ENCODE data around the gene FOXK1.
A peak's percentile ranks its signal among the peaks of the same experiment; 100 is the strongest.

FOXK1 gene

DNA sequence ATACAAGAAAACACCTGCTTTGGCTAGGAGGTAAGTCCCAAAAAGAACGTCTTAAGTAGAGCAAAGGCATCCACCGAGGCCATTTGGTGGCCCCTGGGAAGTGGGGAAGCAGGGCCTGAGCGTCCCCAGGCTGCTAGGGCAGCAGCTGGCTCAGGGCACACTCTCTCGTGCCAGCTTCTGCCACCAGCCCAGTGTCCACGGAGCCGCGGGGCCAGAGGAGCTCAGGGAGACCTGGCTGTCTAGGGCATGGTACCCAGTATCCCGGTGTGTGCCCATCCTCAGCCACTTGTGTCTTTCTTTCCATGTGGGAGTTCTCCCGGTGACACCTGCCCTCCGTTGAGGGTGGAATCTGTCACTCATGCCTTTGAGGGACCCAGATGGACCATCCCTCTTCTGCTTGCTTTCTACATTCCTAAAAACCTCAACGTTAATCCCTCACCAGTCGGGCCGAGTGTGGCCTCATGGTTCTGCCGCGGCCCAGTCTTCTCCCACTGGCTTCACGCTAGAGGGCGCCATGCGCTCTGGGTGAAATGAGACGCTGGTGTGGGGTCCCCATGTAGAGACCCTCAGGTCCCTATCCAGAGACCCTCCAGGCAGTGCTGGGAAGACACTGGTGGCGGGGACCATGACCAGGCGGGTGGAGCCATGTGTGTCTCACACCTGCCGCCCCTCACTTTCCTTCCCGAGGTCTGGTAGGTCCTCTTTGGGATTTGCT lies 83.8 kb downstream of the FOXK1 start:
- DNase-seq (ENCODE audit: low read depth): no peak

DNA sequence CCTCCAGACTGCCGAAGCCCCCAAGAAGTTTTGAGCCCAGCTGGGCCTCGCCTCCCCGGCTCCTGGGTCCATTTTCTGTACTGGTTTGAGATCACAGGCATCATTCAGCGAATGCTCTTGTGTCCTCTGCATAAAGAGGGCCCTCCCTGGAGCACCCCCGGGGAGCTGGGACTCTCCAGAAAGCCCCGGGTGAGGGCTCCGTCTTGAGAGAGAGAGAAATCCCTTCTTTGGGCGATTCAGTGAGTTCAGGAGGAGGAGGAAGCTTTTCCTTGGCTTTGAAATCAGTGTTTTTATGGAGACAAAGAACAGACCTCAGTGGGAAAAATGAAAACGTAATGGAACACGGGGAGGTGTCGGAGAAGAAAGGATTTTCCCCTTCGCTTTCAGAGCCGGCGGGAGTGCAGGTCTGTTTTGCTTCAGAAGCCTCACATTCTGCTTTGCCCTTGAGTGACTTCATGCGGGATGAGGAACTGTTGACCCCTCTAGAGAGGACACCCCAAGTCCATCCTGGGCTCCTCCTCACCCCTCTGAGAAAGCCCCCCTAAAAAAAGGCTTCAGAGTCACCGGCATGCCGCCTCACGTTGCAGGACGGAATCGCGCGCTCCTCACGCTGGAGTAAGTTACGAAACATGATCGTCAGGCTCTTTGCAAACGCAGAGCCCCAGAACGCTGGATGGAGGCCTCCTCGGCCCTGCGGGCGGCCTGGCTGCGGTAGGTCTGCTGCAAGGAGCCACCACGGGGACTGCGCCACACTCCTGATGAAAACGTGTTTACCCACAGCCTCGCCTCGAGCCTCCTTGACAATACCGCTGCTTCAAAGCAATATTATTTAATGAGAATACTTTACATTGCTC lies 84.8 kb downstream of the FOXK1 start:
- DNase-seq (ENCODE audit: low read depth): no peak

DNA sequence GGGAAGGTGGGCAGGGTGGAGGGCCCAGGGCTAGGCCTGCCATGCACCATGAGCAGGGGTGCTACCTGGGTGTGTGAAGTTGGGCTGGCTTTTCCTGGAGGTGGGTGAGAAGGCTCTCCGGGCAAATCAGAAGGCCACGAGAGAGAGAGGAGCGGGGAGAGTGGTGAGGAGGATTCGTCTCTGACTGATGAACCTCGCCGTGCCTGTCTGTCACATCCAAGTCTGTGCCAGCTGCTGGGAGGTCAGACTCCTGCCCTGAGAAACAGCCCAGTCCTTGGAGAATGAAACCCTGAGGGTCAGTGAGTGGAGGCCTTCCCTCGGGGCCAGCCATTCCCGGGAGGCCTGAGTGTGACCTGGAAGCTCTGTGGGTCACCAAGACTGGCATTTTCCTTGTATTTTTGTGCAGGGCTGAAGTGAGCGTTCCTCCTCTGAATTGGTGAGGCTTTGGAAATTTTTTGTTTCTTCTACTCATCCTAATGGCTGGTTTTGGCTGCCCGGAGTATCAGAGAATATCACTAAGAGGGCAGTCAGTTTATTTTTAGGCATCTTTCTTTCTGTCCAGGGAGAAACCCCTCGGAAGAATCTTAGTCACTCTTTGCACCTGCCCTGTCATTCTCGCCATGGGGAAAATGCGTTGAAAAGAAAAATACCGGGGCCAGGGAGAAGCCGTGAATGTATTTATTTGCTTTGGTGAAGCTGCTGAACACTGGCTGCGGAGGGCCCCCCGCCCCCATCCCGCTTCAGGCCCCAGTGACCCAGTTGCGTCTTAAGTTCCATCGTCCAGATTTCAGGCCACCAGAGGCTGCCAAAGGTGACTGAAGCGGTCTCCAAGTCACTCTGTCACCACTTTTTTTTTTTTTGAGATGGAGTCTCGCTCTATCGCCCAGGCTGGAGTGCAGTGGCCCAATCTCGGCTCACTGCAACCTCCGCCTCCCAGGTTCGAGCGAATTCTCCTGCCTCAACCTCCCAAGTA lies 86.8 kb downstream of the FOXK1 start:
- no peak for DNase-seq (ENCODE audit: low read depth)

- no peak for DNase-seq (ENCODE audit: low read depth)
Observed at GRCh38 chr7:4769761-4770160, 87.7 kb downstream of the FOXK1 start.

DNA sequence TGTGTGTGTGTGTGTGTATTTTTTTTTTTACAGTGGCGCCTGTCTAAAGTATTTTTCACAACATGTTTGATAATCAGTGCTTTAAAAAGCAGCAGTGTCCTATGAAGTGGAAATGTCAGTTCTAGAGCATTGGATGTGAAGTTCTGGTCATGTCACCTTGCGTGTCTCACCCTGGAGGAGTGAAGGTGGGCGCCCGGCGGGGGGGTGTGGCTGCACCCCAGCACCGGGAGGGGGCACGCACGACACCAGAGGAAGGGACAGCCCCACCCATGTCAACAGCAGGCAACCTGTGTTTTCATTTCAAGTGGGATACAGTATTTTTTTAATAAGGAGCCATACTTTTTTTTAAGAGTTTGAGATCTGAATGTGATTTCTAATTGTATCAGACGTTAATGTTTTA lies 88.8 kb downstream of the FOXK1 start:
- DNase-seq (ENCODE audit: low read depth): no peak

GRCh38 chr7:4771737-4772136 lies 89.6 kb downstream of the FOXK1 start:
- no peak for DNase-seq (ENCODE audit: low read depth)

DNA sequence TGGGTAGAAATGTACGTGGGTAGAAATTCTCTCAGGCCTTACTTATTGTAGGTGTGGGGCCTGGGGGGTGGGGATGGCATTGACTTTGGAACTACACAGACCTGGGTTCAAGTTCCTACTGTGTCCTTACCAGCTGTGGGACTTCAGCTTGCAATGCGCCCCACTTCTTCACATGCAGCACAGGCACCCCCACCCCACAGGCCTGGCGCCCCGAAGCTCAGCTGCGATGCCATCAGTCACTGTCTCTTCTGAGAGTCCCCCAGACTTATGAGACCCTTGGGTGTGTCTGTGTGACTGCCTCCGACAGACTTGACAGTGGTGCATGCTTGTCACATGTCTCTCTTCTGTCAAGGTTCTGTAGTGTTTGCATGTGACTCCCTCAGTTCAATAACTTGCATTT lies 90.2 kb downstream of the FOXK1 start:
- no peak for DNase-seq (ENCODE audit: low read depth)

- no peak for DNase-seq (ENCODE audit: low read depth)
Observed at GRCh38 chr7:4774007-4774406, 91.9 kb downstream of the FOXK1 start.

DNA sequence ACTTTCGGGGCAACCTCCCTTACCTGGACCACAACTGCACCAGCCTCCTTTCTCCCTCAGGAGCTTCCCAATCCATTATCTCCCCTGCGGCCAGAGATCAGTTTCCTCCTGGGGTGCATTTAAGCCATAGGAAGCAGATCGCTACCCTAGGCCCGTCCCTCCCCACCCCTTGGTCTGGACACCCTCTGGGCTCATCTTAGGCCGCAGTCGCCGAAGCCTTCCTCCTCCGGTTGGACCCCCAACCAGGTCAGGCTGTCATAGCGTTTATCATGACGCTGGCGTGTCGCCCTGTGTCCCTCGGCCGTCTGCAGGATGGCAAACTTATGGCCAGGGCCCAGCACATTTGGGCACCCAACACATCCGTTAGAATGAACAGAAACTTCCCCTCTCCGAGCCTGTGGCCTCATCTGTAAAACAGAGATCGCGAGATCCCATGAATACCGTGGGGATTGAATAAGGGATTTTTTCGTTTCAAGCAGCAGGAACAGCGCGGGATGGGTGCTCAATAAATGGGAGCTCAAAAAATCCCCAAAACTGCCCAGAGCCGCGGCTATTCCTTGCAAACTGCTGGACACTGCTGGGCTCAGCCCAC lies 92.7 kb downstream of the FOXK1 start:
- DNase-seq (ENCODE audit: low read depth): no peak

DNA sequence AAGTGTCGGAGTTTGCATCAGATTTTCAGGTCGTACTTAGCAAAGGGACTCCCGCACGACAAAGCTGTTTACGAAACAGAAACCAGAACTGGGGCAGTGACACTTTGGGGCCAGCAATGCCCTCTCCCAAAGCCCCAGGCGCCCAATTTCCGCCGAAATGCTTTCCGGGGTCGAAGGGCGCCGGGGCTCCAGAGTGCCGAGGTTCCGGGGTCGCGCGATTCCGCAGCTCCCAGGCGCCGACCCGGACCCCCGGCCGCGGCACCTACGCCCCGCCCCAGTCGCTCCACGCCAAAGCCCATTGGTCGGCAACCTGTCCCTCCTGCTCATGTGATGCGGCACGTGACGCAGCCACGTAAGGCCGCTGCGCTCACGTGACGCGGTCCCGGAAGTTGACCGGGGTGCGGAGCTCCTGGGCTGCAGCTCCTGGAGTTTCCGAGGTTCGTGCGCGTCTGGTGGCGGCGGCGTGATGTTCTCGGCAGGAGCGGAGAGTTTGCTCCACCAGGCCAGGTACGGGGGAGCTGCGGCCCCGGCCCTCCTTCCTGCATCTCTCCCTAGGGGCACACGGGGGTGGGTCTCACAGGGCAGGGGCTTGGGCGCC lies 93.3 kb downstream of the FOXK1 start, which contains the start of gene AP5Z1:
AP5Z1 (plus strand) TSS at position 374 of the 598 bp plus-strand sequence; CDS start at position 467, 93 bp downstream.
- DNase-seq (ENCODE audit: low read depth): peak; percentile 85

GRCh38 chr7:4775848-4776623 lies 93.9 kb downstream of the FOXK1 start:
- no peak for DNase-seq (ENCODE audit: low read depth)

DNA sequence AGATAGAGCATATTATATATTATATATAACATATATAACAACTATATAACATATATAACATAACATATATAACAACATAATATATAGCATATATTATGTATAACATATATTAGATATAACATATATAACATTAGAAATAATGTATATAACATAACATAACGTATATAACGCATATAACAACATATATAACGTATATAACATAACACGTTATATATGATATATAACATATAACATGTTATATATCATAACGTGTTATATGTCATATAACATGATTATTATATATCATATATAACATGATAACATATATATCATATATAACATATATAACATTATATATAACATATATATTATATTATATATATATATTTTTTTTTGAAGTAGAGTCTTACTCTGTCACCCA lies 97.0 kb downstream of the FOXK1 start:
- DNase-seq (ENCODE audit: low read depth): no peak

DNA sequence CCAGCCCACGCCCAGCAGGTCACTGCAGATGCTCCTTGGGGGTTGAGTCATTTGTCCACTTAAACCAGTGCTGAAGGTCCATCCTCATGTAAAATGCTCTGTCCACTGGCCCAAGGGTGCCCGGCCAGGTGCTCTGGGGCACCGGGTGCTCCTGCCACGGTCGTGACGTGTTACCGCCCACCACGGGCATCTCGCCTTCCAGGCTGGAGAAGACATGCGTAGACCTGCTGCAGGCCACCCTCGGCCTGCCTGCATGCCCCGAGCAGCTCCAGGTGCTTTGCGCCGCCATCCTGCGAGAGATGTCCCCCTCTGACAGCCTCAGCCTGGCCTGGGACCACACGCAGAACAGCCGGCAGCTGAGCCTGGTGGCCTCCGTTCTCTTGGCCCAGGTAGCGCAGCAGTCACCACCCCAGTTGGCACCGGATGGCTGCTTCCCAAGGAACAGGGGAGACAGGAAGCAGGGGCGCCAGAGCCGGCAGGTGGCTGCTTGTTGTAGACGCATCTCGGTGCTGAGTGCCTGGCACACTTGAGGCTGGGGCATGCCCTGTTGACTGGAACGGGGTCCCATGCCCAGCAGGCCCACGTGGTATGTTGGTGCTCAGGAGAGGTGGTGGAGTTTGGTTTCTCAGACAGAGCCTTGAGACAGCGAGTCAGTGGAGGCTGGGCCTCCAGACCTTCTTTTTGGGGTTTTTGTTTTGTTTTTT lies 99.4 kb downstream of the FOXK1 start:
- no peak for DNase-seq (ENCODE audit: low read depth)

DNA sequence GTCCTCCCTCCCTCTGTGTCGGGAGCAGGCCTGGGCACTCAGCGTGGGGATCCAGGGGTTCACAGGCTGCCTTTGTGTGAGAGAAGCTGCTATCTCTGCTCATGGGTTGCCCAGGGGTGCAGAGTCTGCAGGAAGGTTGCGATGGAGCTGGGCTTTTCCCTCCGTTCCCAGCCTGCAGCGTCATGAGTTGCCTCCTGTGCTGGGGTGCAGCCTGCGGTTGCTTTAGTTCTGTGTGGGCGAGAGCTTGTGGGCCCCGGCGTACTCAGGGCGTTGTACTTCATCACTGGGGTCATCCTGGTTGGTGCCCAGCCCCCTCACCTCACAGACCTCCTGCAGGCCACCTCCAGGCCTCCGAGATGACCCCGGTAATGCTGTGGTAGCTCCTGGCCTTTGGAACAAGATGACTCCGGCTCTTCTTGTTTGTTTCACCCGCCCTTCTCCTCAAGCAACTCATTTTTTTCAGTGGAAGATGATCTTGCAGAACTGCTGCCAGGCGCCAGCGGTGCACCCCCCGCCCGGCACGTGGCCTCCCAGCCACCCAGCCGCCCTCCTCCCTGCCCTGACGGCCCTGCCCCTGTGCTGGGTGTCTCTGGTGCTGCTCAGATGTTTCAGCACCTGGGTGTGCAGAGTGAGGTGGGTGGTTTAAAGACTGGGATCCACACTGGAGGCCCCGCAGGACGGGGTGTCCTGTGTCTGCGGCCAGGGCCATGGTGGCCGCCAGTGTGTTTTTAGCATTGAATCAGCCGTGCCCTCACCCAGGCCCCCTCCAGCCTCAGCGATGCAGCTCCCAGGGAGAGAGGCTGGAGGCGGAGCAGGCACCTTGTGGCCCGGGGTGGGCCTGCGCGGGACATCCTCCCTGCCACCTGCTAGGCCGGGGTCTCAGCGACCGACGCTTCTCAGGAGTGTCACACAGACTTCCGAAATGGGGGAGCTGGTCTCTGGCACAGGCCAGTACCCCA lies 100.5 kb downstream of the FOXK1 start:
- DNase-seq (ENCODE audit: low read depth): no peak

GRCh38 chr7:4783292-4783652 lies 101.2 kb downstream of the FOXK1 start:
- no peak for DNase-seq (ENCODE audit: low read depth)

GRCh38 chr7:4783762-4784351 lies 101.8 kb downstream of the FOXK1 start:
- no peak for DNase-seq (ENCODE audit: low read depth)

DNA sequence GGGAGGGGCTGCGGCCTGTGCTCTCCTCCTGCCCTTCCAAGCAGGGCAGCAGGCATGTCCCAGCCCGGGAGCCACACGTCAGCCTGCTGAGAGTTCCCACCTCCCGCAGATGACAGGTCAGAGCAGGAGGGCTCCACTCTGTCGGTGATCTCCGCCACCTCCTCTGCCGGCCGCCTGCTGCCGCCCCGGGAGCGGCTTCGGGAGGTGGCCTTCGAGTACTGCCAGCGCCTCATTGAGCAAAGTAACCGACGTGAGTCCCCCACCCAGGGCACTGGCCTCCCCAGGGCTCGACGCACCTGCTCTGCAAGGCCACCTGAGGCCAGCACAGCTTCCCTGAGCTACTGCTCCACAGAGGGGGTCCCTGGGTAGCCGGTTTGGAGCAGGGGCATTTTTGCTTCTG lies 102.7 kb downstream of the FOXK1 start:
- no peak for DNase-seq (ENCODE audit: low read depth)

- DNase-seq (ENCODE audit: low read depth): no peak
Observed at GRCh38 chr7:4785371-4785770, 103.3 kb downstream of the FOXK1 start.

Measured in CMK (cell line).